Loucy (cell line): ENCODE data around the gene SLC39A10.

Source experiments
- H2AFZ ChIP-seq: fragments of 200-600 bp; sonication (generic); 2 replicates; pipeline ENCODE4 v1.6.0; 2016; ENCODE audit warnings: antibody characterized with exemption, mild to moderate bottlenecking, low read length, moderate library complexity
- H3F3A ChIP-seq: fragments of 200-600 bp; 2 replicates; pipeline ENCODE4 v1.6.0; 2016; ENCODE audit warnings: antibody characterized with exemption, low read depth, mild to moderate bottlenecking
- H3K27me3 ChIP-seq: fragments of 200-600 bp; sonication (generic); 2 replicates; pipeline ENCODE4 v1.6.1; 2014; ENCODE audit warnings: low read length, mild to moderate bottlenecking; ENCODE audit not compliant: insufficient read depth, poor library complexity, severe bottlenecking
- H3K36me3 ChIP-seq: fragments of 200-600 bp; sonication (generic); 2 replicates; pipeline ENCODE4 v1.6.1; 2016; ENCODE audit warnings: low read length; ENCODE audit not compliant: insufficient read depth
- H3K4me1 ChIP-seq: fragments of 200-600 bp; sonication (generic); 2 replicates; pipeline ENCODE4 v1.5.1; 2014; ENCODE audit warnings: low read length, mild to moderate bottlenecking; ENCODE audit not compliant: insufficient read depth, poor library complexity, severe bottlenecking
- H3K4me2 ChIP-seq: fragments of 200-600 bp; sonication (generic); 2 replicates; pipeline ENCODE4 v1.6.0; 2014; ENCODE audit warnings: antibody characterized with exemption, low read length, low read depth, mild to moderate bottlenecking; ENCODE audit not compliant: poor library complexity, severe bottlenecking
- H3K4me3 ChIP-seq: fragments of 200-600 bp; sonication (generic); 2 replicates; pipeline ENCODE4 v1.5.1; 2014; ENCODE audit warnings: low read length, mild to moderate bottlenecking, mixed read lengths; ENCODE audit not compliant: poor library complexity, severe bottlenecking
- H3K79me2 ChIP-seq: fragments of 200-600 bp; sonication (generic); 2 replicates; pipeline ENCODE4 v1.6.1; 2014; ENCODE audit warnings: low read length; ENCODE audit not compliant: insufficient read depth
- H3K9ac ChIP-seq: fragments of 200-600 bp; sonication (generic); 2 replicates; pipeline ENCODE4 v1.6.0; 2014; ENCODE audit warnings: mild to moderate bottlenecking, low read depth, low read length, moderate library complexity; ENCODE audit not compliant: poor library complexity, severe bottlenecking
- H3K9me2 ChIP-seq: fragments of 200-600 bp; sonication (generic); replicated peaks from 2 replicates; pipeline ENCODE4 v1.6.1; 2016; ENCODE audit warnings: low read depth, low read length, mixed read lengths
- H3K9me3 ChIP-seq: fragments of 200-600 bp; sonication (generic); 2 replicates; pipeline ENCODE4 v1.6.1; 2014; ENCODE audit warnings: mild to moderate bottlenecking, antibody characterized with exemption, low read length, low read depth; ENCODE audit not compliant: insufficient read depth
- H4K20me1 ChIP-seq: fragments of 200-600 bp; sonication (generic); 2 replicates; pipeline ENCODE4 v1.6.0; 2014; ENCODE audit warnings: antibody characterized with exemption, low read length, mild to moderate bottlenecking; ENCODE audit not compliant: insufficient read depth, poor library complexity, severe bottlenecking
- EZH2phosphoT487 ChIP-seq: fragments of 200-600 bp; IDR thresholded peaks from 2 replicates; pipeline ENCODE4 v1.6.1; 2018; ENCODE audit warnings: antibody characterized with exemption, mild to moderate bottlenecking, moderate library complexity, borderline replicate concordance
- TF ChIP-seq, protein P1 (sequence below): fragments of 200-600 bp; sonication (generic); conservative IDR thresholded peaks from 2 replicates; pipeline ENCODE4 v1.5.1; 2014; ENCODE audit warnings: mild to moderate bottlenecking, antibody characterized with exemption, low read length

The SLC39A10 gene

DNA sequence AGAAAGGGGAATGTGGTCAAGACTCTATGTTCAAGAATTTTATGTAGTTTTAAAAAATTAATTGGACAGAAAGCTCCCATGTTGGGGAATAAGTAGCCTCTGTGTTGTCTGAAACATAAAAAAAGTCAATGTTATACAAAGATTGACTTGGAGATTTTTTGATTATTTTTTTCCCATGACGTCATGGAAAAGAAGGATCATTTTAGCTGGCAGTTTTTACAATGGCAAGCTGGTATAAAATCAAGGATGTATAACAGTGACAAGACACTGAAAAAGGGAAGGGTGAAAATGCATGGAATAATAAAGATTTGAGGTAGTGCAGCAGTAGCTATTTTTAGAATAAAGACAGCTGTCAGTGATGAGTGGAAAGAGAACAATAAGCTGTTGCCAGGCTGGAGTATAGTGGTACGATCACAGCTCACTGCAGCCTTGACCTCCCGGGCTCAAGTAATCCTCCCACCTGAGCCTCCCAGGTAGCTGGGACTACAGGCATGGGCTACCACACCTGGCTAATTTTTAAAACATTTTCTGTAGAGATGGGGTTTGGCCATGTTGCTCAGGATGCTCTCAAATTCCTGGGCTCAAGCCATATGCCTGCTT, 9.2 kb downstream of the SLC39A10 start:
- no peaks in the 10 kb centered on the region for H3F3A ChIP-seq
- no peaks in the 10 kb centered on the region for H3K9me2 ChIP-seq
- peaks cover 16% of the 10 kb centered on the region for H3K4me1 ChIP-seq
- H3K9me3 ChIP-seq = no peaks in the 10 kb centered on the region
- H3K4me3 ChIP-seq = no peak overlapping the region
- TF ChIP-seq, protein P1, sequence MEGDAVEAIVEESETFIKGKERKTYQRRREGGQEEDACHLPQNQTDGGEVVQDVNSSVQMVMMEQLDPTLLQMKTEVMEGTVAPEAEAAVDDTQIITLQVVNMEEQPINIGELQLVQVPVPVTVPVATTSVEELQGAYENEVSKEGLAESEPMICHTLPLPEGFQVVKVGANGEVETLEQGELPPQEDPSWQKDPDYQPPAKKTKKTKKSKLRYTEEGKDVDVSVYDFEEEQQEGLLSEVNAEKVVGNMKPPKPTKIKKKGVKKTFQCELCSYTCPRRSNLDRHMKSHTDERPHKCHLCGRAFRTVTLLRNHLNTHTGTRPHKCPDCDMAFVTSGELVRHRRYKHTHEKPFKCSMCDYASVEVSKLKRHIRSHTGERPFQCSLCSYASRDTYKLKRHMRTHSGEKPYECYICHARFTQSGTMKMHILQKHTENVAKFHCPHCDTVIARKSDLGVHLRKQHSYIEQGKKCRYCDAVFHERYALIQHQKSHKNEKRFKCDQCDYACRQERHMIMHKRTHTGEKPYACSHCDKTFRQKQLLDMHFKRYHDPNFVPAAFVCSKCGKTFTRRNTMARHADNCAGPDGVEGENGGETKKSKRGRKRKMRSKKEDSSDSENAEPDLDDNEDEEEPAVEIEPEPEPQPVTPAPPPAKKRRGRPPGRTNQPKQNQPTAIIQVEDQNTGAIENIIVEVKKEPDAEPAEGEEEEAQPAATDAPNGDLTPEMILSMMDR = no peak
- TF ChIP-seq EZH2phosphoT487 = no peak
- no peak overlapping the region for H3K4me2 ChIP-seq
- no peak overlapping the region for H3K9ac ChIP-seq
- H4K20me1 ChIP-seq = no peaks in the 10 kb centered on the region
- H3K79me2 ChIP-seq = peaks cover 50% of the 10 kb centered on the region
- no peaks in the 10 kb centered on the region for H3K36me3 ChIP-seq
- H3K27me3 ChIP-seq = no peaks in the 10 kb centered on the region
- no peak overlapping the region for H2AFZ ChIP-seq

DNA sequence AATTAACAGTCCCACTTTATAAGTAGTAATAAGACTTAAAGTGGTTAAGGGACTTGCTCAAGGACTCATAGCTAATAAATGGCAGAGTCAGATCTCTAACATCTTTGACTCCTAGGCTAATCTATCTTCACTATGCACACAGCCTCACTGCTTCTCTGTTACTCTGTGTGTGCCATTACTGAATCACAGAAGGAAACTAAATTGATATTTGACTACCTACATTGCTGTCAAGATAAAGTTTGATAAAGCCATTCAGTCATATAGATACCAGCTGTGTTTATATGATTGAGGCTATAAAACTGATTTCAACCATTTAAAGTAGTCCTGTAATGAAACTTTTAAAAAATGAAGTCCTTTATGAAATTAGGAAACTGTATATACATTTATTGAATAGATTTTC, 10.9 kb downstream of the SLC39A10 start:
- Histone ChIP-seq H3K79me2 (peaks cover 32% of the 10 kb centered on the region), H3K4me3 (no peak overlapping the region), H2AFZ (no peak overlapping the region)

DNA sequence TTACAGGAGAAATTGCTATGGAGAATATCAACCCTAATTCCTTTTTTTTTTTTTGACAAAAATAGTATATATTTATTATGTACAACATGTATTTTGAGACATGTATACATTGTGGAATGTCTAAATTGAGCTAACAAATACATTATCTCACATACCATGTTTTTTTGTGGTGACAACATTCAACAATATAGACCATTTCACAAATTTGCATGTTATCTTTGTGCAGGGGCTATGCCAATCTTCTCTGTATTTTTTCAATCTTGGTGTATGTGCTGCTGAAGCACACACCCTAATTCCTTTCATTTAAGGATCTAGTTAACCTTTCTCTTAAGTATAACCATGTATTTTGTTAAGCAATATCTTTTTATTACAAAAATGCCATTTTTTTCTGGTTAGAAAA, 13.2 kb downstream of the SLC39A10 start:
- Histone ChIP-seq H3K4me3 (no peak overlapping the region), H3K4me1 (peaks cover 8% of the 10 kb centered on the region), H3F3A (no peaks in the 10 kb centered on the region), H3K9me2 (no peaks in the 10 kb centered on the region), H4K20me1 (no peaks in the 10 kb centered on the region), H3K9me3 (no peaks in the 10 kb centered on the region), H3K27me3 (no peaks in the 10 kb centered on the region), H3K79me2 (peaks cover 24% of the 10 kb centered on the region), H2AFZ (no peak overlapping the region), H3K36me3 (no peaks in the 10 kb centered on the region), H3K4me2 (no peak overlapping the region), H3K9ac (no peak overlapping the region)
- TF ChIP-seq, protein P1 = no peak
- no peak for TF ChIP-seq EZH2phosphoT487

More for the DNA sequence above, 10.9 kb downstream of the SLC39A10 start:
- H3K27me3 ChIP-seq = no peaks in the 10 kb centered on the region
- peaks cover 11% of the 10 kb centered on the region for H3K4me1 ChIP-seq
- no peaks in the 10 kb centered on the region for H3K36me3 ChIP-seq
- no peak for TF ChIP-seq EZH2phosphoT487
- TF ChIP-seq, protein P1 = no peak
- no peaks in the 10 kb centered on the region for H3K9me2 ChIP-seq
- no peaks in the 10 kb centered on the region for H4K20me1 ChIP-seq
- no peaks in the 10 kb centered on the region for H3F3A ChIP-seq
- H3K9ac ChIP-seq = no peak overlapping the region
- H3K9me3 ChIP-seq = no peaks in the 10 kb centered on the region
- no peak overlapping the region for H3K4me2 ChIP-seq
